HG03196 (cell line): ENCODE results near the gene OSBPL10.
"Not testable (repeated sequence)": the region's sequence is repeated elsewhere in the genome, so short reads cannot be mapped to it uniquely, and the experiment has no call there.

Experiments used
- ATAC-seq: cut with Tn5 transposase; IDR thresholded peaks from one replicate; pipeline ENCODE4 v1.9.1; 2021; ENCODE audit not compliant: unreplicated experiment

Gene OSBPL10

GRCh38 chr3:31992995-31993394, 11.9 kb upstream of the OSBPL10 start:
- not testable (repeated sequence) for ATAC-seq

GRCh38 chr3:31988271-31988670, 7.2 kb upstream of the OSBPL10 start:
- no peak for ATAC-seq

- no peak for ATAC-seq
Measured at GRCh38 chr3:31985831-31986230, 4.8 kb upstream of the OSBPL10 start.

GRCh38 chr3:31984321-31984720, 3.3 kb upstream of the OSBPL10 start:
- no peak for ATAC-seq

- no peak for ATAC-seq
Measured at GRCh38 chr3:31980530-31981205, 394 bp downstream of the OSBPL10 start.

GRCh38 chr3:31979001-31979697, 1.9 kb downstream of the OSBPL10 start:
- no peak for ATAC-seq

- no peak for ATAC-seq
Measured at GRCh38 chr3:31978553-31978952, 2.5 kb downstream of the OSBPL10 start.

- ATAC-seq, result no peak
Measured at GRCh38 chr3:31977736-31978135, 3.3 kb downstream of the OSBPL10 start.

- no peak for ATAC-seq
Measured at GRCh38 chr3:31976302-31976701, 4.8 kb downstream of the OSBPL10 start.

- no peak for ATAC-seq
Measured at GRCh38 chr3:31974964-31975363, 6.1 kb downstream of the OSBPL10 start.

GRCh38 chr3:31974471-31974870, 6.6 kb downstream of the OSBPL10 start:
- ATAC-seq, result no peak

GRCh38 chr3:31973837-31974236, 7.2 kb downstream of the OSBPL10 start:
- no peak for ATAC-seq

- no peak for ATAC-seq
Measured at GRCh38 chr3:31973081-31973480, 8.0 kb downstream of the OSBPL10 start.

- no peak for ATAC-seq
Measured at GRCh38 chr3:31971607-31972006, 9.5 kb downstream of the OSBPL10 start.

- ATAC-seq, result no peak
Measured at GRCh38 chr3:31968927-31969418, 12.1 kb downstream of the OSBPL10 start.

- no peak for ATAC-seq
Measured at GRCh38 chr3:31968369-31968926, 12.6 kb downstream of the OSBPL10 start.

- ATAC-seq, result no peak
Measured at GRCh38 chr3:31967592-31967991, 13.5 kb downstream of the OSBPL10 start.

- ATAC-seq, result no peak
Measured at GRCh38 chr3:31966978-31967591, 14.0 kb downstream of the OSBPL10 start.

- ATAC-seq, result no peak
Measured at GRCh38 chr3:31962801-31963205, 18.3 kb downstream of the OSBPL10 start.

GRCh38 chr3:31960793-31961431, 20.1 kb downstream of the OSBPL10 start:
- no peak for ATAC-seq
